ENCODE data around the gene CRAMP1. TPM values are rescaled to one million over a fixed set of nuclear protein-coding genes. Genes with fewer than 3 reads are reported as not detected.
"Not testable (repeated sequence)": the region's sequence is repeated elsewhere in the genome, so short reads cannot be mapped to it uniquely, and the experiment has no call there.

CRAMP1 gene
- total and polyA plus RNA-seq, 2 donors (not counting 3 experiments of a cell fraction or from before 2014, with no cell fraction given), result 21.5 to 30.8 TPM

DNA sequence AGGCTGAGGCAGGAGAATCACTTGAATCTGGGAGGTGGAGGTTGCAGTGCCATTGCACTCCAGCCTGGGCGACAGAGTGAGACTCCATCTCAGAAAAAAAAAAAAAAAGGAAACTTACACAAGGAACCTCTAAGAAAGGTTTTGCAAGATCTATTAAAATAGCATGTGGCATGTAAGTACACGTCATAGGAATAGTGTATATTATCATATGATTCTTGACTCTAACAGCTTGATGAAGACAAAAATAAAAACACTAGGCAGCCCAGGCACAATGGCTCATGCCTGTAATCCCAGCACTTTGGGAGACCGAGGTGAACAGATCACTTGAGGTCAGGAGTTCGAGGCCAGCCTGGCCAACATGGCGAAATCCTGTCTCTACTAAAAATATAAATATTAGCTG is 16.6 kb upstream of the CRAMP1 start:
- H3K27ac ChIP-seq (ENCODE audit: insufficient read depth, low read depth, low read length); H3K9me3 ChIP-seq (replicated peaks; ENCODE audit: control insufficient read depth, insufficient read depth, low read length); DNase-seq (ENCODE audit: low read depth, low spot score); H2AFZ ChIP-seq (ENCODE audit: low read depth, low read length); dilution Hi-C loops (cut with MboI; ENCODE audit: extremely low pct_ligation_motif_present, low sequenced_read_pairs); H4K20me1 ChIP-seq (replicated peaks; ENCODE audit: control insufficient read depth, extremely low read depth, insufficient read depth, low read length); H3K36me3 ChIP-seq (ENCODE audit: control insufficient read depth in 2 of 2, extremely low read depth in 1 of 2, insufficient read depth in 2 of 2, low read length in 2 of 2); H3K4me3 ChIP-seq (replicated peaks in 1 of 3; ENCODE audit: insufficient read depth in 1 of 3, low read depth in 1 of 3, low read length in 3 of 3); H3K9ac ChIP-seq (replicated peaks; ENCODE audit: extremely low read depth, insufficient read depth, low read length); POLR2A ChIA-PET; intact Hi-C loops (cut with micrococcal nuclease); H3K4me1 ChIP-seq (ENCODE audit: control insufficient read depth, extremely low read depth, insufficient read depth, low read length); H3K4me2 ChIP-seq (ENCODE audit: insufficient read depth, low read length); H3K27me3 ChIP-seq (ENCODE audit: control insufficient read depth in 2 of 2, insufficient read depth in 2 of 2, low read length in 2 of 2); H3K79me2 ChIP-seq (ENCODE audit: control insufficient read depth, insufficient read depth, low read length); H3K9me1 ChIP-seq (replicated peaks; ENCODE audit: control insufficient read depth, extremely low read depth, insufficient read depth, low read length); FAIRE-seq; CTCF ChIA-PET; BruUV-seq (replicated peaks): not testable (repeated sequence)

DNA sequence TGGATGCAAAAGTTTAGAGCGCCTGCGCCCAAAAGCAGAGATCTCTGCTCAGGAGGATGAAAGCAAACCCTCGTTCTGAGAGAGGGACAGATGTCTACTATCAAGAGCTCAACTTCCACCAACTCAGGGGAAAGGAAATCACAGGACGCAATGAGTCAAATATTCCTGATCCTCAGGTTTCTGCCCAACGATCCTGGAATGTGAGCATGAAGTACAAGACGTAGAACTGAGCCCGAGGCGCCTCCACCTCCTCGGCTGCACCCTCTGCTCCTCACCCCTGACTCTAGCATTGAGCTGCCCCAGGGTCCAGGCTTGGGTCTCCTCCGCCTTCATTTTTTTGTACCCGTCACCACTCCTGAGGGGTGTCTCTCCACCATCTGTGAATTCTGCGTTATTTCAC is 15.6 kb upstream of the CRAMP1 start:
- FAIRE-seq, result no peak
- Histone ChIP-seq H4K20me1 (replicated peaks; ENCODE audit: control insufficient read depth, extremely low read depth, insufficient read depth, low read length) (no peaks in the 10 kb centered on the region), H3K27ac (ENCODE audit: insufficient read depth, low read depth, low read length) (no peak overlapping the region), H3K27me3 (ENCODE audit: control insufficient read depth in 2 of 2, insufficient read depth in 2 of 2, low read length in 2 of 2) (no peaks in the 10 kb centered on the region), H3K9me3 (replicated peaks; ENCODE audit: control insufficient read depth, insufficient read depth, low read length) (no peaks in the 10 kb centered on the region), H3K4me2 (ENCODE audit: insufficient read depth, low read length) (no peak overlapping the region), H2AFZ (ENCODE audit: low read depth, low read length) (no peak overlapping the region), H3K9ac (replicated peaks; ENCODE audit: extremely low read depth, insufficient read depth, low read length) (no peak overlapping the region), H3K36me3 (ENCODE audit: control insufficient read depth in 2 of 2, extremely low read depth in 1 of 2, insufficient read depth in 2 of 2, low read length in 2 of 2) (peaks cover 0 to 2% of the 10 kb centered on the region in 2 experiments), H3K4me1 (ENCODE audit: control insufficient read depth, extremely low read depth, insufficient read depth, low read length) (no peaks in the 10 kb centered on the region), H3K9me1 (replicated peaks; ENCODE audit: control insufficient read depth, extremely low read depth, insufficient read depth, low read length) (no peaks in the 10 kb centered on the region), H3K4me3 (replicated peaks in 1 of 3; ENCODE audit: insufficient read depth in 1 of 3, low read depth in 1 of 3, low read length in 3 of 3) (no peak overlapping the region), H3K79me2 (ENCODE audit: control insufficient read depth, insufficient read depth, low read length) (no peaks in the 10 kb centered on the region)
- DNase-seq (ENCODE audit: low read depth, low spot score), result no peak
- ChIA-PET CTCF (no interaction called here), POLR2A (no interaction called here)
- TF ChIP-seq POLR2AphosphoS5 (IDR thresholded peaks at IDR 0.05; ENCODE audit: insufficient read depth, low read depth, low read length) (no peak), POLR2A (IDR thresholded peaks at IDR 0.05; ENCODE audit: low read depth, low read length) (no peak), GATA2 (IDR thresholded peaks at IDR 0.05; ENCODE audit: insufficient read depth, insufficient read length, low read depth, low read length) (no peak), EZH2 (IDR thresholded peaks at IDR 0.05; ENCODE audit: borderline replicate concordance, low read depth, low read length, severe bottlenecking) (no peak), JUN (IDR thresholded peaks at IDR 0.05; ENCODE audit: borderline replicate concordance, insufficient read depth, insufficient read length, low read depth) (no peak), FOS (IDR thresholded peaks at IDR 0.05; ENCODE audit: borderline replicate concordance, insufficient read depth, low read length) (no peak), MYC (IDR thresholded peaks at IDR 0.05; ENCODE audit: low read depth, low read length) (no peak)
- TF ChIP-seq, protein P1, sequence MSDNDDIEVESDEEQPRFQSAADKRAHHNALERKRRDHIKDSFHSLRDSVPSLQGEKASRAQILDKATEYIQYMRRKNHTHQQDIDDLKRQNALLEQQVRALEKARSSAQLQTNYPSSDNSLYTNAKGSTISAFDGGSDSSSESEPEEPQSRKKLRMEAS (IDR thresholded peaks at IDR 0.05; ENCODE audit: insufficient read depth, insufficient read length), result no peak
- TF ChIP-seq, protein P2, sequence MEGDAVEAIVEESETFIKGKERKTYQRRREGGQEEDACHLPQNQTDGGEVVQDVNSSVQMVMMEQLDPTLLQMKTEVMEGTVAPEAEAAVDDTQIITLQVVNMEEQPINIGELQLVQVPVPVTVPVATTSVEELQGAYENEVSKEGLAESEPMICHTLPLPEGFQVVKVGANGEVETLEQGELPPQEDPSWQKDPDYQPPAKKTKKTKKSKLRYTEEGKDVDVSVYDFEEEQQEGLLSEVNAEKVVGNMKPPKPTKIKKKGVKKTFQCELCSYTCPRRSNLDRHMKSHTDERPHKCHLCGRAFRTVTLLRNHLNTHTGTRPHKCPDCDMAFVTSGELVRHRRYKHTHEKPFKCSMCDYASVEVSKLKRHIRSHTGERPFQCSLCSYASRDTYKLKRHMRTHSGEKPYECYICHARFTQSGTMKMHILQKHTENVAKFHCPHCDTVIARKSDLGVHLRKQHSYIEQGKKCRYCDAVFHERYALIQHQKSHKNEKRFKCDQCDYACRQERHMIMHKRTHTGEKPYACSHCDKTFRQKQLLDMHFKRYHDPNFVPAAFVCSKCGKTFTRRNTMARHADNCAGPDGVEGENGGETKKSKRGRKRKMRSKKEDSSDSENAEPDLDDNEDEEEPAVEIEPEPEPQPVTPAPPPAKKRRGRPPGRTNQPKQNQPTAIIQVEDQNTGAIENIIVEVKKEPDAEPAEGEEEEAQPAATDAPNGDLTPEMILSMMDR (IDR thresholded peaks at IDR 0.05; ENCODE audit: extremely low read depth in 1 of 2, insufficient read depth in 1 of 2, low read depth in 1 of 2, low read length in 2 of 2), result no peak
- dilution Hi-C loops (cut with MboI; ENCODE audit: extremely low pct_ligation_motif_present, low sequenced_read_pairs), result no loop called here
- intact Hi-C loops (cut with micrococcal nuclease), result no loop called here
- no TSS peak for BruUV-seq (replicated peaks)
